Upper lobe of left lung (tissue), 6 donors: ENCODE measurements around the gene KL. TPM values are rescaled to one million over a fixed set of nuclear protein-coding genes. Genes with fewer than 3 reads are reported as not detected.

ENCODE experiments used
- ATAC-seq, 2 donors: fragments of 200-7000 bp; cut with Tn5 transposase; one replicate each; pipeline ENCODE4 v1.9.1; 2022; ENCODE audit warnings: mild to moderate bottlenecking in 2 of 2, moderate library complexity in 2 of 2; ENCODE audit not compliant: low FRiP score in 2 of 2
- DNase-seq, 2 donors: peaks; one replicate each; pipeline ENCODE4 v3.0.0-alpha.2; 2019 to 2020
- H3K27ac ChIP-seq, 4 donors: fragments of 200-600 bp; sonication (generic); one replicate each; pipeline ENCODE4 v1.5.1; 2016 to 2019
- H3K27me3 ChIP-seq, 4 donors: fragments of 200-600 bp; sonication (generic); one replicate each; pipeline ENCODE4 v1.5.1; 2017 to 2019
- H3K36me3 ChIP-seq, 4 donors: fragments of 200-600 bp; sonication (generic); one replicate each; pipeline ENCODE4 v1.5.1; 2016 to 2019
- H3K4me1 ChIP-seq, 4 donors: fragments of 200-600 bp; sonication (generic); one replicate each; pipeline ENCODE4 v1.5.1; 2018 to 2019
- H3K4me3 ChIP-seq, 4 donors: fragments of 200-600 bp; sonication (generic); one replicate each; pipeline ENCODE4 v1.5.1; 2017 to 2019; ENCODE audit warnings: mild to moderate bottlenecking in 2 of 4, moderate library complexity in 1 of 4
- H3K9me3 ChIP-seq, 4 donors: fragments of 200-600 bp; sonication (generic); one replicate each; pipeline ENCODE4 v1.5.1; 2018 to 2019
- CTCF ChIP-seq, 6 experiments: fragments of 450-650 bp in 4 of 6; fragments of 200-600 bp in 2 of 6; sonication (generic) in 2 of 6; IDR thresholded peaks; one replicate each; pipeline ENCODE4 v1.5.1; 2016 to 2019; ENCODE audit warnings: antibody characterized with exemption in 6 of 6
- EP300 ChIP-seq, 4 donors: sonication (generic); formaldehyde crosslinking; IDR thresholded peaks; one replicate each; pipeline ENCODE4 v1.5.1; 2017; ENCODE audit warnings: antibody characterized with exemption in 4 of 4, control low read depth in 2 of 4
- POLR2A ChIP-seq, 4 donors: fragments of 450-650 bp; IDR thresholded peaks; one replicate each; pipeline ENCODE4 v1.5.1; 2016 to 2017; ENCODE audit warnings: antibody characterized with exemption in 4 of 4, mild to moderate bottlenecking in 2 of 4
- POLR2AphosphoS5 ChIP-seq, 2 donors: sonication (generic); formaldehyde crosslinking; IDR thresholded peaks; one replicate each; pipeline ENCODE4 v1.5.1; 2017; ENCODE audit warnings: antibody characterized with exemption in 2 of 2
- WGBS, 2 donors: methylation state at CpG; one replicate each; pipeline ENCODE4 v1.1.5; 2017 to 2018; 5-methylcytosine and 5-hydroxymethylcytosine counted together
- total RNA-seq, 6 donors: library from RNA; depleted of rRNA in 4 of 6; stranded (reverse); fragments of >200 nt in 4 of 6; gene quantifications; one replicate each; pipeline versions ENCODE4 v1.1.0 to v1.2.1, GENCODE V29; 2016 to 2021
- donor health status: DM: no; HTN: no; CAD: no; lungs with moderate emphysema.
- donor health status: DM: no; HTN: yes; CAD: no; lungs with severe emphysema.

KL gene
- total RNA-seq, 6 donors from 2014 or later: 4.7 to 11.2 (median 7.7) TPM

DNA sequence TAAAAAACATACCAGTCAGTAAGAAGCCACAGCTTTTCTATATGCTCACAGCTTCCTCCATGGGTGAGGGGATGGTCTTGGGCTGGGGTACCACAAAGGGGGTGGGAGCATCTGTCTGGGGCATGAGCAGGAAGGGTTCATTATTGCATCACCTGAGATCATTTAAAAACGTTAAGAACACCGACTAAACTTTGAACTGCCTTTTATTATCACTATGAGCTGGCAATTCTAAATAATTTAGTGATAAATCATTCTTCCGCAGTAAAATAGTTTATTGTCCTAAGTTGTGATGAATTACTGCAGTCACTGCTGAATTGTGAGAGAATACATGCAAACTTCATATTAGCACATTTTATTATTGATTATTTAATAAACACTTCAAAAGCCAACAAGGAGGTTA is 71.6 kb downstream of the KL start:
- H3K27me3 ChIP-seq: no peaks in the 10 kb centered on the region
- H3K4me3 ChIP-seq: no peak overlapping the region
- no peak for TF ChIP-seq POLR2AphosphoS5 (IDR thresholded peaks at IDR 0.05)
- no peak for TF ChIP-seq CTCF (IDR thresholded peaks at IDR 0.05)
- TF ChIP-seq EP300 (IDR thresholded peaks at IDR 0.05): no peak
- TF ChIP-seq POLR2A (IDR thresholded peaks at IDR 0.05): no peak
- no peaks in the 10 kb centered on the region for H3K9me3 ChIP-seq
- 67 to 73% methylated on average over 3 of the region's 3 CpGs for WGBS, 2 donors
- H3K4me1 ChIP-seq: peaks cover 0 to 19% (median 13%) of the 10 kb centered on the region in 4 donors
- DNase-seq (no peak), ATAC-seq (no peak)
- H3K27ac ChIP-seq: no peak overlapping the region
- H3K36me3 ChIP-seq: no peaks in the 10 kb centered on the region

- DNase-seq (no peak), ATAC-seq (no peak)
- Histone ChIP-seq H3K27me3 (no peaks in the 10 kb centered on the region), H3K27ac (no peak overlapping the region), H3K4me1 (peaks cover 0 to 19% (median 13%) of the 10 kb centered on the region in 4 donors), H3K9me3 (no peaks in the 10 kb centered on the region), H3K4me3 (no peak overlapping the region), H3K36me3 (no peaks in the 10 kb centered on the region)
- TF ChIP-seq CTCF (IDR thresholded peaks at IDR 0.05) (no peak), EP300 (IDR thresholded peaks at IDR 0.05) (no peak), POLR2AphosphoS5 (IDR thresholded peaks at IDR 0.05) (no peak), POLR2A (IDR thresholded peaks at IDR 0.05) (no peak)
- WGBS, 2 donors: 97 to 100% methylated on average over 3 of the region's 3 CpGs
These were observed 73.1 kb downstream of the KL start for GRCh38 chr13:33089311-33089710.

DNA sequence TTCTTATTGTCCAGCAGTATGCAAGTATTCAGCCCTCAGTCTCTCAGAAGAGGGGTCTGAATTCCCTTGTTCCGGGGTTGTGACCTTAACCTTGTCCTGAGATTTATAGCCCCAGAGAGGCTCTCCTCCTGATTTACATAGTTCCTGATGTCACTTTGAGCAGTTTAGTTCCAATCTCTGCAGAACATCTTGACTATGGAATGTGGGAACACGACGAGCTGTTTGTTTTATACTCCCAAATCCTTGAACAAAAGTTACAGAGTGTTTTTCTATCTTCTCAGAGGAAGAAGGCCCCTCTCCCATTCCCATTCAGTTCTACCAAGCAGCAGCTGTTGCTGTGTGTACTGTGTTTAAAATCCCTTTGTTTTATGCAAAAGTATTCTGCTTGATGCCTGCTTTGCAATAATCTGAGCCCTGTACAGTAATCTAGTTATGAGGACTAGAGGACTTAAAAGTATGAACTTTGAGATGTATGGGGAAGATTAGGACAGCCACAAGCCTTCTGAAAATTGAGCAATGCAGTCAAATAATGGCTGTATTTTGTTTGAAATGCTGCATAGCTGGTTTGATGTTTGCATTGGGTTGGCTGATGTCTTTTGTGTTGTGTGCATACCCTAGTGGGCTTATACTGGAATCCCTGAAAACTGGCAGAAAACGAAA is 74.7 kb downstream of the KL start:
- Histone ChIP-seq H3K4me1 (peaks cover 0 to 19% (median 13%) of the 10 kb centered on the region in 4 donors), H3K27ac (peak overlapping the region in 3 of 4 donors; percentile 36 to 74 (median 59)), H3K36me3 (no peaks in the 10 kb centered on the region), H3K27me3 (no peaks in the 10 kb centered on the region), H3K4me3 (no peak overlapping the region), H3K9me3 (no peaks in the 10 kb centered on the region)
- no peak for TF ChIP-seq POLR2AphosphoS5 (IDR thresholded peaks at IDR 0.05)
- TF ChIP-seq EP300 (IDR thresholded peaks at IDR 0.05): no peak
- no peak for TF ChIP-seq POLR2A (IDR thresholded peaks at IDR 0.05)
- no peak for TF ChIP-seq CTCF (IDR thresholded peaks at IDR 0.05)
- 43 to 56% methylated on average over 4 of the region's 4 CpGs for WGBS, 2 donors
- DNase-seq (no peak), ATAC-seq (no peak)

GRCh38 chr13:33091415-33091774 is 75.2 kb downstream of the KL start:
- no peak for DNase-seq
- Histone ChIP-seq H3K4me3 (no peak overlapping the region), H3K36me3 (no peaks in the 10 kb centered on the region), H3K27me3 (no peaks in the 10 kb centered on the region), H3K9me3 (no peaks in the 10 kb centered on the region), H3K27ac (peak overlapping the region in 3 of 4 donors; percentile 37 to 74 (median 59)), H3K4me1 (peaks cover 0 to 19% (median 13%) of the 10 kb centered on the region in 4 donors)
- WGBS, 2 donors: 95% methylated on average over 5 of the region's 5 CpGs
- no peak for TF ChIP-seq EP300 (IDR thresholded peaks at IDR 0.05)
- TF ChIP-seq POLR2A (IDR thresholded peaks at IDR 0.05): no peak
- no peak for TF ChIP-seq POLR2AphosphoS5 (IDR thresholded peaks at IDR 0.05)
- no peak for TF ChIP-seq CTCF (IDR thresholded peaks at IDR 0.05)
- no peak for ATAC-seq
